Measurements from ENCODE around the gene PLCXD3.
"Not testable (repeated sequence)": the region's sequence is repeated elsewhere in the genome, so short reads cannot be mapped to it uniquely, and the experiment has no call there.

The PLCXD3 gene

DNA sequence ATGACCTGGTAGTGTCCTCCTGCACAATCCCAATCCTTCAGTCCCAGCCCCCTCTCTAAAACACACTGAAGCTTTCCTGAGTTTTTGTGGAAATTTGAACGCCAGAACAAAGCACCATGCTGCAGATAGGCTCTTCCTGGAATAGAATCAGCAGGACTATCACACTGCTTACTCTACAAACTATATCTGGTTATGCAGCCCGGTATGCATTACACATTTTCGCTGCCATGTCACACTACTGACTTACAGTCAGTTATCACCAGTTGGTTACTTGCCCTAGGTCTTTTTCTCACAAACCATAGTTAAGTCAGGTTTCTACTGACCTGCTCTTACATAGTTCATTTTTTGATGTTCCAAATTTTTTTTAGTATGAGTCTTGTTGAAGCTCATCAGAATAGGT, 24.9 kb downstream of the PLCXD3 start:
- DNase-seq (ENCODE audit: low spot score), result no peak

GRCh38 chr5:41482715-41483114, 27.7 kb downstream of the PLCXD3 start:
- no peak for DNase-seq (ENCODE audit: low spot score)

DNA sequence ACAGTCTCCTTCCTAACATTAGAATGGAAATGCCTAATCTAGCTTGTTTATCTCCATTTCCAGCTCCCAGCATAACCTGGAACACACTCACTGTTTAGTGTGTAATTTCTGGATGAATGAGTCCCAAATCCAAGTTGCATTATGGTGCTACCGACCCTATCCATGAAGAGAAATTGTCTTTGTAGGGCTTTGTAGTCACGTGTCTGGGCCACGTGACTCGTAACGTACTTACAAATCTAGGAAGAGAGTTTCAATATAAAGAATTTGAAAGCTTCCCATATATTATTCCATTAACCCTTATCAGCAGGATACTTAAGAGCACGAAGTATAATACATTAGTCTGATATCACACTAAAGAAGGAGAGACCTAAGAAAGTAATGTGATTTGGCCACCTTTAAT, 28.2 kb downstream of the PLCXD3 start:
- no peak for DNase-seq (ENCODE audit: low spot score)

DNA sequence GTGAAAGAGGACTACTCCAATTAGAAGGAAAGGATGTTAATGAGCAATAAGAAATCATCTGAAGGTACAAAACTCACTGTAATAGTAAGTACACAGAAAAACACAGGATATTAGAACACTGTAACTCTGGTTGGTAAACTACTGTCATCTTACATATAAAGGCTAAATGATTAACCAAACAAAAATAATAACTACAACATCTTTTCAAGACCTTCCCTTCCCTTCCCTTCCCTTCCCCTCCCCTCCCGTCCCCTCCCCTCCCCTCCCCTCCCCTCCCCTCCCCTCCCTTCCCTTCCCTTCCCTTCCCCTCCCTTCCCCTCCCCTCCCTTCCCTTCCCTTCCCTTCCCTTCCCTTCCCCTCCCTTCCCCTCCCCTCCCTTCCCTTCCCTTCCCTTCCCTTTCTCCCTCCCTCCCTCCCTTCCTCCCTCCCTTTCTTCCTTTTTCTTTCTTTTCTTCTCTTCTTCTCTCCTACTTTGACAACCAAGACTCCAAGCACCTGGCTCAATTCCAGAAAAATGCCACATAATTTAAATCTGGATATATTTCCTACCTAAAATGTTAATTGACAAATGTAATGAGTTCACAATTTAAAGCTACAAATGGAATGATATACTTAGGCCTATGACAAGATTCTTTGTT, 38.7 kb downstream of the PLCXD3 start:
- DNase-seq (ENCODE audit: low spot score), result not testable (repeated sequence)

GRCh38 chr5:41465493-41466171, 44.8 kb downstream of the PLCXD3 start:
- no peak for DNase-seq (ENCODE audit: low spot score)

- DNase-seq (ENCODE audit: low spot score), result no peak
These were observed 50.8 kb downstream of the PLCXD3 start for GRCh38 chr5:41459557-41459956.

DNA sequence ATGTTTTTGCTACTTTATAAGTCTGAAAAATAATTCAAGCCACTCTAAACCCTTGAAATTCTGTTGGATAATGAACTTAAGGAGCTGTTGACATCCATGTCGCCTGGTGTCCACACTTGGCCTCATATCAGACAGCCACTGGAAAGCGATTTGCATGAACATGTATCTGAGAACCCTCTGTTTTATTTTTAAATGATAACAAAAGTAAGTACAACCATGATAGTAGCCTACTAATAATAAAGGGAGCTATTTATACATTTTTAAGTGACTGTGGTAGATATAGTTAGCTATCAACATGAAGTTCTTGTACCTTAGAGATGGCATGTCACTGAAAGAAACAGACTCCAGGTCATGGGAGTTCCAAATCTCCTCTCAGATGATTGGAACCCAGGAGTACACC, 53.3 kb downstream of the PLCXD3 start:
- no peak for DNase-seq (ENCODE audit: low spot score)

GRCh38 chr5:41452506-41452905, 57.9 kb downstream of the PLCXD3 start:
- DNase-seq (ENCODE audit: low spot score), result no peak

- no peak for DNase-seq (ENCODE audit: low spot score)
These were observed 62.5 kb downstream of the PLCXD3 start for GRCh38 chr5:41447650-41448510.

DNA sequence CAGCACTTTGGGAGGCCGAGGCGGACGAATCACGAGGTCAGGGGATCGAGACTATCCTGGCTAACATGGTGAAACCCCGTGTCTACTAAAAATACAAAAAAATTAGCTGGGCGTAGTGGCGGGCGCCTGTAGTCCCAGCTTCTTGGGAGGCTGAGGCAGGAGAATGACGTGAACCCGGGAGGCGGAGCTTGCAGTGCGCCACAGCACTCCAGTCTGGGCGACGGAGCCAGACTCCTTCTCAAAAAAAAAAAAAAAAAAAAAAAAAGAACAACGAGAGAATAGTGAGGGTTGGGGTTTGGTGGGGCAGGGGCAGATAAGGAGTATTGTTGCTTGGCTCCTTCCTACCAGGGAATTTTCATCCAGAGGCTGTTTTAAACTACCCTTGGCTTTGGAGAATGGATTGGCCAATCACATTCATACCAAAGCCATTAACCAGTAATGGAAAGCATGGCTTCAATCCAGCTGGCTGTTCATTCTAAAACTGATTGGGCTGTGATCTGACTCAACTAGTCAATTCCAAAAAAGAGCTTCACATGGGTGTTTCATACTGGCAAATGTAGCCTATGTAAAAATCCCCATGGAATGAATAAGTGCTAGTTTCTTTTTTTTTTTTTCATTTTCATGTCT, 64.4 kb downstream of the PLCXD3 start:
- no peak for DNase-seq (ENCODE audit: low spot score)

DNA sequence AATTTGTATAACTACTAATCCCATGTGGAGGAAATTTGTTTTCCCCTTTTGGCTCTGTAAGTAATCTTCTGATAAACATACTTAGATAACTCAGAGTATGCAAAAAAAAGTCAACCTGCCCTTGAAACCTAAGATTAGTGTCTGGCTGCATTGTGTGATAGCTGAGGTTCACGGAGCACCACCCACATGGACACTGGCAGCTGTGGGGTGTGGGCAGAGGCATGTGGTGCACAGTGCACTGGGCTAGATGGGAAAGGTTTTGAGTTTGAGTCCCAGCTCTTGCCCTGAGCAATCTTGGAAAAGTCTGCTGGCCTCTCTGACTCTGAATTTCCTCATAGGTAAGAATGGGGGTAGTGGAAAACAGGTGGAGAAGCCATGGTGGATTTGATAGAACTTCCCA, 75.1 kb downstream of the PLCXD3 start:
- no peak for DNase-seq (ENCODE audit: low spot score)

DNA sequence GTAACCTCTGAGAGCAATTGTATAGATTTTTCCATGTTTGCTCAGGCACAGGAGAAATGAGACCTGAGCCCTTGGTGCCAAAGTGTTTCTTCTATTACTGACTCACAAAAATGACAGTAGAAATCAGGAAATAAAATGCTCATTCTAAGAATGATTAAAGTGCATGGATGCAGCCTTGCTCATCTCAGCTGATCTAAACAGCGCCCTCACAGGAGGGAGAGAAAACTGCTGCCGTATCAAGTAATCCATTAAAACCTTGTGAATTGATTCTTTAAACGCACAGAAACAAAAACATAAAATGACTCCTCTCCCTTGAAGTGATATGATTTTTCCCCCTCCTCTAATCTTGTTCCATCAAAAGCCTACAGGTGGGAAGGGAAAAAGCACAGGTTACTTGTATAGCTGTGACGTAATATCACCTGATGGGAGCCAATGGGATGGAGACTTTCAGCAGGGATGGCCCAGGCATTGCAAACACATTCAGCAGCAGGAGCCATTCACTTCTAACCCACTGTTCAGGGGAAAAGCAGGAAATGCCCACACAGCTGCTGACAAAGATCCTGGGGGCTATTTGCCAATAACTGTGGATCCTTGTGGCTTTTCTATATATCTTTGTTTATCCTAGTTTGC, 76.7 kb downstream of the PLCXD3 start:
- no peak for DNase-seq (ENCODE audit: low spot score)

DNA sequence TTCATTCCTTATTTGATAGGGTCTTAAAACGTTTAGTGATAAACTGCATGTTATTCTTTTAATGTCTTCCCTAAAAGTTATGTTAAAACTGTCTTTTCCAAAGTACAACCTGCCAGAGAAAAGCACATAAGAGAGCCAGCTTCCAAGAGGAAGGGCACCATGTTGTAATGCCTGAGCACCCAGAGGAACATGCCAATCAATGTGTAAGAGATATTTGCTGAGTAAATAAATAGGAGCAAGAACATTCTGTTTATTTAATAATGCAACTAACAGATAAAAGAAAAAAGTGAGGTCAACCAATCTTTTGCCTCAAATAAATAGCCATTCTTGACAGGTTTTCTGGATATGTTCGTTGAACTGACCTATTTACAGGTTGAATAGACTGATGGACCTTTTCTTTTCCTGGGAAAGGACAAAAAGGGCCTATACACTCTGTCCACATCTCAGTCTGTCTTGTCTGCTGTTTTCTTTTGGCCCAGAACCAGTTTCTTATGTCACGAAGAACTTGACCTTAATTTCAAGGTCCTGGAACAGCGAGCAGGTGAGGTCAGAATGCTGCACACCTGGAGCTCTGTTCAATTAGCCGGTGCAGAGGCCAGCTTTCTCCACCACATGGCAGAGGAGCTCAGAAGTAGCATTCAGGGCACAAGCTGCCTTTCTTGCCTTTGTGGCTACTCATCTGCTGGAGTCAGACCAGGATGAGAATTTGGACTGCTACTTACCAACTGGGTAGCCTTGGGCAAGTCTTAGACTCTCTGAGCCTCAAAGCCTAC, 77.7 kb downstream of the PLCXD3 start:
- DNase-seq (ENCODE audit: low spot score), result no peak

DNA sequence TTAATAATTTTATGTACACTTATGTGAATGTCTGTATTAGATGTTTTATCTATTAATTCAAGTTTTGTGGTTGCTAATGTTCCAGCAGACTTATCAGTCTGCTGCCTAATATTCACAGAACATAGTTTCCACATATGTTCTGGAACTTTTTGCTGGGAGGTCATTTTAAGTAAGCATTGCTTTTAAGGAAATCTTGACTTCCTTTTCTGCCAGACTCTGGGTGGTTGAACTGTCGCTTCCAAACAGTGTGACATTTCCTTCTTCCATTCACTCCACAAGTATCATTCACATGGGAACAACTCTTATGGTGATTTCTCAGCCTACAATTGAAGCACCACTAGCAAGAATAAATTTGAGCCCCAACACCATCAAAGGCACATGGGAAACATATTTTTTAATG, 82.9 kb downstream of the PLCXD3 start:
- no peak for DNase-seq (ENCODE audit: low spot score)

GRCh38 chr5:41425736-41426135, 84.7 kb downstream of the PLCXD3 start:
- no peak for DNase-seq (ENCODE audit: low spot score)

- DNase-seq (ENCODE audit: low spot score), result no peak
These were observed 89.8 kb downstream of the PLCXD3 start for GRCh38 chr5:41420492-41421067.

DNA sequence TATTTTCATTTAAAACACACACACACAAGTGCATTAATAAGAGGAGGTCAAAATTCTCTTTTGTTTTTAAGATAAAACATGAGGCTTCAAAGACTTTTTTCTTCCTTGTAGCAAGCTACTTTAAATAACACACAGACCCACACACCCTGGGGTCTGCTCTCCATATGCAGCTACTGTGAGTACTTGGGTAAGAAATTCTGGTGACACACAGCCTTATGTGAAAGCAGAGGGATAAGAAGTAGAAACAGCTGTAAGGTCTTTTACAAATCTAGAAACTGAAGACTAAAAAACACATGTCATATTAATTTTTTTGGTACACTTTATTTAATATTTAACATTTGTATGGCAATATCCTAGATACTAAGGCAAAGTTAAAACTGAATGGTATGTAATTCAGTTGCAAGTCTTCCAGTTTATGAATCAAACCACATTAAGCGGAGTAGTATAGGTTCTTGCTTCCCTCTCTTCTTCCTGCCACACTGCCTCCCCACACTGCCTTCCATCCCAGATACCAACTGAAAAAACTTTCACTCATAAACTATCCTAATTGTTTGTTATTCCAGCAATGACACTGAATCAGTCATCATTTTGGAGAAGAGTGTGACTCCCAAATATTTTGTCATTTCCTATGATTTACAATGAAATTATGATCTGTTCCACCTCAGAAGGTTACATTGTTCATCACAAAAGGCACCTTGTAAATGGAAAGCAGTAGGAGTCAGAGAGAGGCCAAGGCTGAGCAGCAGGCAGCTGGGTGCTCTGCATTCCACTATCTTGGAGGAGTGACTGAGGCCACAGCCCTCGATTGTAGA, 92.0 kb downstream of the PLCXD3 start:
- DNase-seq (ENCODE audit: low spot score), result no peak

DNA sequence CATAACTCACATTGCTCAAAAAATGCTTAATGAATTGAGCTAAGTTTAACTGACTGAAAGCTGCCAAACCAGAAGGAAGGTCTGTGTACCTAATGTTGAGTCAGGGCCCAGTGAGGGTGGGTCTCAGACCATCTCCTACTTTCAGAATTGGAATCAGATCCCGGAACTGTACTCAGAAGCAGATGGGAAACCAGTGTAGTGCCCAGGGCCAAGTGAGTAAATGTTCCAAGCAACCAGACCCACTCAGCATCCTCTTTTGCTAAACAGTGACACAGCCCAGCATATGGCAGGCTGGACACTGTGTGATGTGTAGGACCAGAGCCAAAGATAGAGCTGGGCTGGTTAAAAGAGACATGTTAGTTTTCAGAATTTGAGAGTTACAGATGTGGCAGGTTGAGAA, 94.1 kb downstream of the PLCXD3 start:
- DNase-seq (ENCODE audit: low spot score), result no peak

DNA sequence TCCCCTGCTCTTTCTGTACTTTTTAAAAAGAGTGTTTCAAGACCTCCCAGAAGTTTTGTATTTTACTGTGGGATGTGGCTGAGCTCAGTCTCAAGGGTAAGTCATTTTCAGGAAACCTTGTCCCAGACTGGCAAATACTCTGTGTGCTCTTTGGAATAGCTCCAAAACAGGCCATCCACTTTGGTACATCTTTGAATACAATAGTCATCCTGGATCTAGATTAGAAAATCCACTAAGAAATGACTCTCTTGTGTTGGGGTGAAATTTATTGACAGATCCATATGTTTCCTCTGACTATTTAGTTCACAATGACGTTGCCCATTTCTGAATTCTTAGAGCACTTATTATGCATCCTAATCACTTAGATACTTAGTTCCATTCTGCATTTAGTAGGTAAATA, 95.2 kb downstream of the PLCXD3 start:
- DNase-seq (ENCODE audit: low spot score), result no peak

GRCh38 chr5:41414598-41414997, 95.8 kb downstream of the PLCXD3 start:
- peak; percentile 53 for DNase-seq (ENCODE audit: low spot score)
